AG10803 (cell line): ENCODE data around the gene NUP98.

Source experiments
- DNase-seq: peaks from one replicate; pipeline ENCODE4 v3.0.0; 2010; ENCODE audit warnings: low read depth
- H3K4me3 ChIP-seq: 2 replicates; pipeline ENCODE4 v1.5.1; 2011; ENCODE audit warnings: mild to moderate bottlenecking, low read length, control low read depth
- TF ChIP-seq, protein P1 (sequence below): conservative IDR thresholded peaks from 2 replicates; pipeline ENCODE4 v1.5.1; 2011; ENCODE audit warnings: mild to moderate bottlenecking, low read length, control low read depth, inconsistent platforms

NUP98 gene

DNA sequence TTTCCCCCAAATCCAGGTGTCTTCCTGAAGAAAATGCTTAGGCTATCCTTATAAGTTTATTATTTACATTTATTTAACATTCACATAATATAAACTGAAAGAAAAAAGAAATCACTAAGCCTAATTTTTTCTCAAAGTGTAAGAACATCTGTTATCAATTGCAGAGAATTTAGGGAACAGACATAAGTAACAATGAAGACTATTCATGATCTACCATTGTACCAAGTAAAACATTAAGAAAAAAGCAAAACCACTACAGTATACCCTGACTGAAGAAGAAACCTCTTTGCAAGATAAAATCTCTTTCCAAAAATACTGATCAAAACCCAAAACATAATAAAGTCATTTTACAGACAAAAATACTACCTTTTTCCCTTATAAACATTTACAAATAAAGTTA lies 60.5 kb downstream of the NUP98 start:
- DNase-seq: peak; percentile 35
- H3K4me3 ChIP-seq: no peak overlapping the region
- TF ChIP-seq, protein P1, sequence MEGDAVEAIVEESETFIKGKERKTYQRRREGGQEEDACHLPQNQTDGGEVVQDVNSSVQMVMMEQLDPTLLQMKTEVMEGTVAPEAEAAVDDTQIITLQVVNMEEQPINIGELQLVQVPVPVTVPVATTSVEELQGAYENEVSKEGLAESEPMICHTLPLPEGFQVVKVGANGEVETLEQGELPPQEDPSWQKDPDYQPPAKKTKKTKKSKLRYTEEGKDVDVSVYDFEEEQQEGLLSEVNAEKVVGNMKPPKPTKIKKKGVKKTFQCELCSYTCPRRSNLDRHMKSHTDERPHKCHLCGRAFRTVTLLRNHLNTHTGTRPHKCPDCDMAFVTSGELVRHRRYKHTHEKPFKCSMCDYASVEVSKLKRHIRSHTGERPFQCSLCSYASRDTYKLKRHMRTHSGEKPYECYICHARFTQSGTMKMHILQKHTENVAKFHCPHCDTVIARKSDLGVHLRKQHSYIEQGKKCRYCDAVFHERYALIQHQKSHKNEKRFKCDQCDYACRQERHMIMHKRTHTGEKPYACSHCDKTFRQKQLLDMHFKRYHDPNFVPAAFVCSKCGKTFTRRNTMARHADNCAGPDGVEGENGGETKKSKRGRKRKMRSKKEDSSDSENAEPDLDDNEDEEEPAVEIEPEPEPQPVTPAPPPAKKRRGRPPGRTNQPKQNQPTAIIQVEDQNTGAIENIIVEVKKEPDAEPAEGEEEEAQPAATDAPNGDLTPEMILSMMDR: no peak

DNA sequence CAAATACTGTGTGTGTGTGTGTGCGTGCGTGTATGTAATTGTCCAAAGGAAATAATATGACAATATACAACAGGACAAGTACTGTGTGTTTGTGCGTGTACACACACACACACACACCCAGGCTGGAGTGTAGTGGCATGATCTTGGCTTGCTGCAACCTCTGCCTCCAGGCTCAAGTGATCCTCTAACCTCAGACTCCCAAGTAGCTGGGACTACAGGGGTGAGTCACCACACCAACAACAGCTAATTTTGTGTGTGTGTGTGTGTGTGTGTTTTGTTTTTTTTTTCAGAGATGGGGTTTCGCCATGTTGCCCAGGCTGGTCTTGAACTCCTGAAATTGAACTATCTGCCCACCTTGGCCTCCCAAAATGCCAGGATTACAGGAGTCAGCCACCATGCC lies 61.5 kb downstream of the NUP98 start:
- TF ChIP-seq, protein P1: no peak
- DNase-seq: peak; percentile 23
- no peak overlapping the region for H3K4me3 ChIP-seq

DNA sequence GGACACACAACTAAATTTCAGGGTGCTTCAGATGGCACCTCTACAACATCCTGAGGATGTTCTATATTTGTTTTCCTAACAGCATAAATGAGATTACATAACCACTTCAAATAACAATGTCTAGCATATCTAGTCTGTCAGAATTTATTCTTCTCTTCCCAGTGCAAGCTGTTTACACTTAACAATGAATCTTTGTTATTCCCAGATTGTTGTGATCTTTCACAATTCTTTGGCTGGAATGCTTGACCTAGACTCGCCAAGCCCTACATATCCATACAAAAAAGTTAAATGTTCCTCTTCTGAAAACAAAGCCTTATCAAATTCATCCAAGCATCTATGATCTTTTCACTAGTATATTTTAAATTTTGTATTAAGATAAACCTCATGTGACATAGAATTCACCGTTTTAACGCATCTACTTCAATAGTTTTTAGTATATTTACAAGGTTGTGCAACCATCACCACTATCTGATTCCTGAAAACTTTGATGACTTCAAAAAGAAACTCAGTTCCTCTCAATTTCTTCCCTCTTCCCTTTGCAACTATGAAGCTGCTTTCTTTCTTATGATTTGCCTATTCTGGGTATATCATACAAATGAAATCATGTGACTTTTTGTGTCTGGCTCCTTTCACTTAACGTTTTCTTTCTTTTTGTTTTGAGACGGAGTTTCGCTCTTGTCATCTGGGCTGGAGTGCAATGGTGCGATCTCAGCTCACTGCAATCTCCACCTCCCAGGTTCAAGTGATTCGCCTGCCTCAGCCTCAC lies 64.5 kb downstream of the NUP98 start:
- DNase-seq: peak; percentile 45
- TF ChIP-seq, protein P1: no peak

DNA sequence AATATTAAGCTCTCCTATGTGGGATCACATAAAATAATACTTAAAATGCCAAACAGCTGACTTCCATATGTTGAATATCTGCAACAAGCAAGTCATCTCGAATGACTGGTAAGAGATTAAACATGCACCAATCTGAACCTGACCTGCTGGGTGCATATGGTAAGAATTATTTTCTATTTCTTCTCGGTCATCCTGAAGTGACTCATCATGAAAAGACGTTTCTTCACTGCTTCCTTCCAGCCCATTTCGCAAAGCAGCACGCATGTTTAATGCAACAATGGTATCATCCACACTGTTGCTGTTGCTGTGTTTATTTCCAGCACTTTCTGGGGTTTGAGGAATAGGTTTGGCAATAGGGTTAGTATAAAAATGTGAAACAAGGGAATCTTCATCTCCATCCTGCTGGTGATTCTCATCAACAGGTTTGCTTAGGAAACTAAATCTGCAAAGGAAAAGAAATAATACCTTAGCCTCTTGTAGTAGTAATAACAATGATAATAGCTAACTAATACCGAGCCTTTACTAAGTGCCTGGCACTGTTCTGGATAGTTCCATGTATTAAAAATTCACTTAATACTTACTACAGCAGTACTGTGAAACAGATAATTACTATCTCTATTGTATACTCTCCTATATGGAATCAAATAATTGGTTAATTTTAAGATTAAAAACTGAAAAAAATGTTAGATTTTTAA lies 74.2 kb downstream of the NUP98 start:
- peak; percentile 99 for DNase-seq
- no peak overlapping the region for H3K4me3 ChIP-seq
- TF ChIP-seq, protein P1: no peak; the same call in 1 of the 2 replicates

More for the DNA sequence above, 64.5 kb downstream of the NUP98 start:
- no peak overlapping the region for H3K4me3 ChIP-seq

DNA sequence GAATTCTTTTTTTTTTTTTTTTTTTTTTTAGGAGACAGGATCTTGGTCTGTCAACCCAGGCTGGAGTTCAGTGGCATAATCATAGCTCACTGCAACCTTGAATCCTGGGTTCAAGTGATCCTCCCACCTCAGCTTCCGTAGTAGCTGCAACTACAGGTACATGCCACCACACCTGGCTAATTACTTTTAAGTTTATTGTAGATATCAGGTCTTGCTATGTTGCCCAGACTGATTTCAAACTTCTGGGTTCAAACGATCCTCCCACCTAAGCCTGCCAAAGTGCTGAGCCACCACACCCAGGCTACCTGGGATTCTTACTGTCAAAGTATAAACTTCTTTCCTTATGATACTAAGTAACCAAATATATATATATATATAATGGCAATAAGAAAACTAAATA lies 75.3 kb downstream of the NUP98 start:
- no peak for DNase-seq
- H3K4me3 ChIP-seq: no peak overlapping the region
- TF ChIP-seq, protein P1: no peak

DNA sequence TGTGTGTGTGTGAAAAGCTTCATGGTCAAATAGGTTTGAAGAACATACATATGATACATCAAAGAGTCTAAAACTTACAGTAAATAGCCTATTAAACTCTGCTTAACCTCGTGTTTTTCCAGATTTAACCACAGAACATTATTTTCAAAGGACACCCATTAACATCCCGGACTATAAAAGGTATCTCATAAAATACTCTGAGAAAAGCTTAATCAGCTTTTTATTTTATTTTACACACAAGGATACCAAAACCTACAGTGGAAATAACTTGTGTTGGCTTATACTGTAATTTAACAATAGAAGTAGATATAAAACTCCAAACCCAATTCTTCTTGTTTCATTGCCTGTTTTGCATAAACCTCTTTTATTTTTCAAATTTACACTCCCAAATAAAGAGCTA lies 76.4 kb downstream of the NUP98 start:
- no peak overlapping the region for H3K4me3 ChIP-seq
- TF ChIP-seq, protein P1: no peak
- DNase-seq: no peak

DNA sequence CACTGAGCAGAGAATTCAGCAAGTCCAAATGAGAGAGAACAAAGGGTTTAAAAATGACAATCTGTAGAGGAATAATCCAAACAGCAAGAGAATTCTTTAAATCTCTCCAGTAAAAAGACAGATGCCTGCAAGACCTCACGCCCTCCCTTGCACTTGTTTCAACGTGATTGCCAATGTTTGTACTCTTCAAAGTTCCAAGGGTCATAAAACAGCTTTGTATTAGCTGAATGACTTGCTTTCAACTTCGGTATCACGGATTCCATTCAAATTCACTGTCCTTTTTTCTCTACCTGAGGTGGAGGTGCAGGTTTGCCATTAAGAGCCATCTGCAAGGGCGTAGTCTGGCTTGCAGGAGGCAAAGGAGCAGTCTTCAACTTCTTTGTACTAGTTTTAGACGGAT lies 85.1 kb downstream of the NUP98 start:
- TF ChIP-seq, protein P1: no peak
- H3K4me3 ChIP-seq: no peak overlapping the region
- no peak for DNase-seq
